Measurements from ENCODE around the gene ELP4.
"Not testable (repeated sequence)": the region's sequence is repeated elsewhere in the genome, so short reads cannot be mapped to it uniquely, and the experiment has no call there.

ELP4 gene

DNA sequence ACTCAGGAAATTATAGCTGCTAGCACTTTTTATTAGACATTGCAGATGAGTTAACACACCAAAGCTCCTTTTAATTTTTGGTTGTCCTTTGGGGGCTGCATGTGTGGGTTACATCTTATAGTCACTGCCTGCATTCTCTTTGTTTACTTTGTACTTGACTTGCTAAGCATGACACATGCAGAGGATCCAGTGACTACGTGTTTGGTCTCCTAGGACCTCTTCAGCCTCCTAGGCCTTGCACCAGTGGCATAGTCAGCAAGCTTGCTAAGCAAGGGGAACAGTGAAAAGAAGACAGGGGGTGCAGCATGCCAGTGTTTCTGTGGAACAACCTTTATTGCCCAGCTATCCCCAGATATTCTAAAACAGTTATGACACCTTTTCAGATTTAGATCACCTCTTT, 193.4 kb downstream of the ELP4 start:
- DNase-seq (ENCODE audit: low read depth in 2 of 2), result no peak

DNA sequence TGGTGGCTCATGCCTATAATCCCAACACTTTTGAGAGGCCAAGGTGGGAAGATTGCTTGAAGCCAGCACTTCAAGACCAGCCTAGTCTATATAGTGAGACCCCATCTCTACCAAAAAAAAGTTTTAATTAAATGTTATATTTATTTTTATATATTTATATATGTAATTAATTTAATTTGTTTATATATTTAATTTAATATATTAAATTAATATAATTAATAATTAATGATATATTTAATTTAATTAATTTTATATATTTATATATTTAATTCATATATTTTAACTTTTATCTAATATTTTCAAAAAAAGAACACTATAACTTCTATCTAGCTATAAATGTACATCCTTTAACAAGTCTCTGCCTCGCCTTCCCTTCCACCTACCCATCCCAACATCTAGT, 196.8 kb downstream of the ELP4 start:
- DNase-seq (ENCODE audit: low read depth in 2 of 2), result no peak

DNA sequence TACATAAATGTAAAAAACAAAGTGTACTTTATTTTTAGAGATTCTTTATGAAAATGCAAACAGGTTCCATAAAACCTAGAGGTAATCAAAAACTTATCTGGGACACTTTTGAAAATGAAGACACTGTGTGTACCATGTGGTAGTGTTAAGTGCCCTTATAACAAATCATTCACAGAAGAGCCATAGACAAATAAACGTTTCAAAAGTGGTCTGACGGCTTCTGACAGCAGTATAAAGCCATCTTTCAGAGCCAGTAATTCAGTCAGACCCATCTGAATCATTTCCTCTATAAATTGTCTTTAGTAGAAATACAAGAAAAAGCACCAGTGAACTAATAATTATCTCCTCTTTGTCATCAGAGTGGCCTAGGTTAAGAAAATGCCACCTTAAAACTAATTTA, 201.6 kb downstream of the ELP4 start:
- no peak for DNase-seq (ENCODE audit: low read depth in 2 of 2)

DNA sequence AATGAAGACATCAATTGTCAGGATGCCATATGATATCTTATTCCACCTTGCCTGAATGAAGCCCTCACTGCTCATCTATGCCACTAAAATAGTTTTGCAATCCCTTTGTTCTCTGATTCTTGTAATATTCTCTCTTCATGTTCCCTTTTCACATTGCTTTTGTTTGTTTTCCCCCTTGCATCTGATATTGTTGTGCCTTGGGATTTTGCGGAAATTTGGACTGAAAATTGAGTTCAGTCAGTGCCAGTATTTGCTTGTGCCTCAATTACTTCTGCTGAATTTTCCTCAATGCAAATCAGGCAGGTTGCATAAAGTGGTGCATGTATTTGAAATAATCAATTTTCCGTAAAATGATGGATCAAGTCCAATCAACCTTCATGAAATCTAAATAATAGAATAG, 203.3 kb downstream of the ELP4 start:
- DNase-seq (ENCODE audit: low read depth in 2 of 2), result no peak

DNA sequence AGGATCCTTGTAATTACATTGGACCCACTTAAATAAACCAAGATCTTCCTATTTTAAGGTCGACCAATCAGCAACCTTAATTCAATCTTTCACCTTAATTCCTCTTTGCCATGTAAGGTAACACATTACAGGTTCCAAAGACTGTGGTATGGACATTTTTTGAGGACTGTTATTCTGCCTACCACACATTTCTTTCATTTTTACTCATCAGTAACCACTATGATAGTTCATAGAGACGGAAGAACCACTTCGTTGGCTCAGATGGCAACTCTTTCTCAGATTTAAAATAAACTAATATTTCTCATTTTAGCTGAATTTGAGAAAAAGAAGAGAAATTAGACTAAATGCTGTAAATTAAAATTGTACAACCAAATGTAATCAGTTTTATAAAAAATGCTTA, 205.3 kb downstream of the ELP4 start:
- no peak for DNase-seq (ENCODE audit: low read depth in 2 of 2)

DNA sequence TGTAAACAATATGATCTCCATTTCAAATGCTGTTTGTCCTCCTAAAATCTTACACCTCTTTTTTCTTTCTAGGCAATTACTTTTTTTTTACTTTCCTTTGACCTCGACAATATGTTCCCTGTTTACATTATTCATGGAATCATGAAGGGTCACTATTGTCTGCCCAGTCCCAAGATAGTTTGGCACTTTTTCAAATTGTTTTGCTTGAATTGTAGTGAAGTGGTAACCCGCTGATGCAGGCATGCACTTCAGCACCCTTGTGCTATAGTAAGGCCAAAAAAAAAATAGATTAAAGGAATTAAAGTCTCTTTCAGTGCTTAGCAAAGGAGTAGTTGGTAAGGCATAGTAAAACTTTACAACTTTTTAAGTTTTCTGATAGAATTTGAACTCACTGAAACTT, 210.7 kb downstream of the ELP4 start:
- no peak for DNase-seq (ENCODE audit: low read depth in 2 of 2)

DNA sequence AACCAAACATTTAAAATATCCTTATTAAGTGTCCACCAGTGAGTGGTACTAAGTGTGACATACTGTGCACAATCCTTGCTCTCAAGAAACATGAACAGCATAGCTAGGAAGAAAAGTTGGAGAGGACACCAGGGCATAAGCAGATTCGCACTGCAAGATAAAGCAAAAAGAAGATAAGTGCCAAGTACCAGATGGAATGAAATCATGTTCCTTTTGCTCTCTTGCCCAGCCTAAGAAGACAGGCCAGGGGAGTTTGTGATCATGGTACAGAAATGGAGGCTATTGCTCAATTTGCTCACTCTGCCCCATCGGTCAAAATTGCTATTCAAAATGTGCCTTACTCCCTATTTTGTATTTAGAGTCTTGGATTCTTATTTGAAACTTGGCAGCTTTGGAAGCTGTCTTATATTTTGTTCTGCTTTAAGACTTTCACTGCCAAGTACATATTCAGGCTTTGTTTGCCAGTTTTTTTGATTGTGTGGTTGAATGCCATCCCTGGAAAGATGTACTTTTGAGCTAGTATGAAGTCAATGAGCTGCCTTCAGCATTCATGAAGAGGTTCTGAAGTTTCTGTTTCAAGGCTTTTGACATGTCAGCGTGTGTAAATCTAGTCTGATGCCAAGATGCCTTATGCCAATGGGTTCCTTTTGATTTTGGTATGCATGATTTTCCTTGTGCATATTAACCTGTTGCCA, 211.3 kb downstream of the ELP4 start:
- DNase-seq (ENCODE audit: low read depth in 2 of 2), result no peak

GRCh38 chr11:31722754-31723153, 213.2 kb downstream of the ELP4 start:
- DNase-seq (ENCODE audit: low read depth in 2 of 2), result no peak

DNA sequence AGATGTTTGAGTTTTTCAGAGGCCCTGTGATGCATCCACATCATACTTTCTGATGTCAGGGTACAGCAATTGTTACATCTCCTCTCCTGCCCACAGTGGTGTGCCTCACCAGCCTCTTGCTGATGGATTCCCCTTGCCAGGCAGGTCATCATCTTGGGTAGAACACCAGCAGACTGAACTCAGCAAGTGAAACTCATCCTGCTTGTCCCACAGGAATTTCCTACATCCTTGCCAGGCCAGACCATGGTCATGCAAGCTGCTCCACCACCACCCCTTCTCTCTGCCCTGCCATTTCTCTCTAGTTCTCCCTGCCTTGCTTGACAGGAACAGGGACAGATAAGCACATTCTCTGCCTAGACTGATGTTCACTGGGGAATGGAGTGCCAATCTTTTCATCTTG, 215.6 kb downstream of the ELP4 start:
- no peak for DNase-seq (ENCODE audit: low read depth in 2 of 2)

DNA sequence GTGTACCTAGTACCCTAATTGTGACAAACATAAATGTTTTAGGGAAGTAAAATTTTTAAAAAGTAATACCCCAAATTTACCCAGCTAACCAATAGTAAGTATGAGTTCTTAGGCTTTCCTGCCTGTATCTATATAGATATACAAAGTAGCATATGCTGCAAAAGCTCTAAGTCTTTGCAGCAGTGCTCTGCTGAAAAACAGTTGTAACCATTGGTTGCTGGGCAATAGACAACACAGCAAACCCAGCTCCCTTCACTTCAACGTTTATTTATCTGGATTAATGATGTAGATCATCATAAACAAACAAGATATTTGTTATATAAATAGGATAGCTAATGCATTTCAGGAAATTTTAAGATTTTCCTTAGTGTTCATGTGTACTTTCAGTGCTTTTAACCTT, 218.9 kb downstream of the ELP4 start:
- DNase-seq (ENCODE audit: low read depth in 2 of 2), result no peak

DNA sequence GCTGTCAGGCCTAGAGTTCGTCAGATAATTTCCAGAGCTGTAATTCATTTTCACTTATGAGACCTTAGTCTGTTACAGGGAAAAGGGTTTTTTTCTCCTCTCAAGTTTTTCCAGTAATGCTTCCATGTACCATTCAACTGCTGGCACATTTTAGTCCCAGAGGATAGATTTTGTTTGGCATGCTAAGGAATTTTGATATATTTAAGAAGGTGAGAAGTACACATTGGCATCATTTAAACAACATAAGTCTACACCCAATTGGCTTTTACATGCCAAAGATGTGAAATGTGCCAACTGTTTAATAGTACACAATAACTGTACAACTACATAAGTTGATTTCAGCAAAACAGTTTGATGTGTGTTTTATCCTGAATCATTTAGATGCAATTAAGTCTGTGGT, 230.6 kb downstream of the ELP4 start:
- DNase-seq (ENCODE audit: low read depth in 2 of 2), result no peak

DNA sequence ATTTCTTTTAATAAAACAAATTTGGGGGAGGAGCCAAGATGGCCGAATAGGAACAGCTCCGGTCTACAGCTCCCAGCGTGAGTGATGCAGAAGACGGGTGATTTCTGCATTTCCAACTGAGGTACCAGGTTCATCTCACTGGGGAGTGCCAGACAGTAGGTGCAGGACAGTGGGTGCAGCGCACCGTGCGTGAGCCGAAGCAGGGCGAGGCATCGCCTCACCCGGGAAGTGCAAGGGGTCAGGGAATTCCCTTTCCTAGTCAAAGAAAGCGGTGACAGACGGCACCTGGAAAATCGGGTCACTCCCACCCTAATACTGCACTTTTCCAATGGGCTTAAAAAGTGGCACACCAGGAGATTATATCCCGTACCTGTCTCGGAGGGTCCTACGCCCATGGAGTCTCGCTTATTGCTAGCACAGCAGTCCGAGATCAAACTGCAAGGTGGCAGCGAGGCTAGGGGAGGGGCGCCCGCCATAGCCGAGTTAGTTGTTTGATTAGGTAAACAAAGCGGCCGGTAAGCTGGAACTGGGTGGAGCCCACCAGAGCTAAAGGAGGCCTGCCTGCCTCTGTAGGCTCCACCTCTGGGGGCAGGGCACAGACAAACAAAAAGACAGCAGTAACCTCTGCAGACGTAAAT, 231.3 kb downstream of the ELP4 start:
- not testable (repeated sequence) for DNase-seq (ENCODE audit: low read depth in 2 of 2)

DNA sequence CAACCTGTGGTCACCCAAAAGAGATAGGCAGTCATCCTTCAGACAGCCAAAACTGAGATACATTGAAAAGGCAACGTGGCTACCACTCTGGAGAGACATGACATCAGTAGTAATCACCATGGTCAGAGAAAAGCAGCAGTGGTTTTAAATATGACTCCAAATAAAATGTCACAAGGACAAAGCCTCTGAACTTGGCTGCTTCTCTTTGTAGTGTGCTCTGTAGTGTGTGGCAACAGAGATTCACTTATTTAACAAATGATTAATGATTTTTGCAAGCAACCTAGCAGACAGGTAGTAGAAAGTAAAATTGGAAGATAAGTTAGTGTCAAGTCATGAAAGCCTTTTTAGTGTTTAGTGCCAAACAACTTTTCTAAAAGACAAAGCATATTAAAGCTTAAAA, 238.0 kb downstream of the ELP4 start:
- no peak for DNase-seq (ENCODE audit: low read depth in 2 of 2)

DNA sequence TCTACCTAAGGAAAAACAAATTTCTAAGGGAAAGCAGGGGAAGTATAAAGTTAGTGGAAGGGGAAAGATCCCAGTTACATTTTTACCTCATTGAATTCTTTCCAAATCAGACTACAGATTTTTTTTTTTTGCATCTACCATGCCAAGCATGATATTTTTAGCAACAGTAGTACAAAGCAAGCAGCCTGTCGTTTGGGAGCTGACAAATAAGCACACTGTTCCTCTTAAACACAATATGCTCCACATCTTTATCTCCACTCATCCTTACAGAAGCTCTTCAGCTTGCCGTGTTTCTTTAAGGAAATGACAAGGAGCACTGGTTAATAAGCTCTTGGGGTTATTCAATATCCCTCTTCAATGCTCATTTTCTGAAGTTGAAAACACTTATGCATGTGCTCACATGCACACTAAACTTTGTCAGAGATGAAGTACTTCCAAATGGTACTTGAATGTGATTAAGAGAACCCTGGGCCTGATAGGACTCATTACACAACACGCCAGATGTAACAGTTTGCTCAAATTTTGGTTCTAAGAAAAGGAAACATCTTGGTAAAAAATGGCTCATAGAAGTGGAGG, 247.8 kb downstream of the ELP4 start:
- DNase-seq (ENCODE audit: low read depth in 2 of 2), result no peak

DNA sequence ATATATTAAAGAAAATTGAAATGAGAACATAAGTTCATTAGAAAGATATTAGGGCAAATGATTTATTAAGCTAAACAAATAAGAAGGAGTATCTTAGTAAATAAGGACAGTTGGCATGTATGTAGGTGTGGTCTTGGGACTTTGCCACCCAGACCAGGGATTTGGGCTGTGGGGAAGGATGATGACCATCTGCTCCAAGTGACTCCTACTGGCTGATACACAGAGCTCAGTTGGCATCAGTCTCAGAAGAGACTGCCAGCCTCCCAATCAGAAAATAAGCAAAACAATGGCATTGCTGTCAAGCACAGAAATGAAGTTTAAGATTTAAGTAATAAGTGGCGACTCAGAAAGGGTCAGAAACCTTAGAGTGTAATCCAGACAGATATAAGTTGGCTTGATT, 252.1 kb downstream of the ELP4 start:
- DNase-seq (ENCODE audit: low read depth in 2 of 2), result no peak

DNA sequence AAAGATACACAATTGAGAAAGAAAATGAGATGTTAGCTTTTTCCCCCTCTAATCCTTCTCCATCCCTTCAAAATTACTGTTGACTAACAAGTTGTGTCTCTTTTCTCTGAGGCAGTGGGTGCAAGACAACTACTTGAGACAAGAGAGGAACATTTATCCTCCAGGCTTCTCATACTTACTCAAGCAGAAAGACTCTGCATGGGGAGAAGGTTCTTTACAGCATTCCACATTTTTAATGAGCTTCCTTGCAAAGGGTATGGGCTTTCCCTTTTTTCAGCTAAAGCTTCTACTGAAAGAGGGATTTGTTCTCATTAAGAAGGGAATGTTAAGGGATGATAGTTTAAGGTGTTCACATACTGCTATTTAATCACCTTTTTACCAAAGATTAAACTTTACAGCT, 253.7 kb downstream of the ELP4 start:
- DNase-seq (ENCODE audit: low read depth in 2 of 2), result no peak

- DNase-seq (ENCODE audit: low read depth in 2 of 2), result no peak
Measured at GRCh38 chr11:31764261-31764660, 254.7 kb downstream of the ELP4 start.

GRCh38 chr11:31764766-31765165, 255.2 kb downstream of the ELP4 start:
- no peak for DNase-seq (ENCODE audit: low read depth in 2 of 2)

GRCh38 chr11:31767066-31767465, 257.5 kb downstream of the ELP4 start:
- no peak for DNase-seq (ENCODE audit: low read depth in 2 of 2)

DNA sequence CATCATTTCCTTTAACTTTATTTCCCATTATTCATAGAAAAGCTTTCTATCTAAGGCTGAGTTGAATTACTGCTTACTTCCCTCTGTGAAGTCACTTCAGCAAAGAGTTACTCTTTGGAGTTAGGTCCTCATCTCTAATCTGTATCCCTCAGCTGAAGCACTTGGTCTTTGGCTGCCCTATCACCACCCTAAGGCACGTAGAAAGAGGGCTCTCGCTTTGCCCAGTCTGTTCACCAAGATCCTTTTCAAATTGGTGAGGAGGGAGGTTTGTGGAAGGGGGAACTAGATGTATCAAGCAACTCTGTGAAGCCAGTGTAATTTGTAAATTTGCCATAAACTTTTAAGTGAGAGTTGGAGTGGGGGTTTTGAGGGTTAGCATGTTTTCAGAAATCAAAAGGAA, 258.1 kb downstream of the ELP4 start:
- DNase-seq (ENCODE audit: low read depth in 2 of 2), result no peak

- no peak for DNase-seq (ENCODE audit: low read depth in 2 of 2)
Measured at GRCh38 chr11:31768749-31769640, 259.4 kb downstream of the ELP4 start.

- DNase-seq (ENCODE audit: low read depth in 2 of 2), result no peak
Measured at GRCh38 chr11:31770011-31770700, 260.6 kb downstream of the ELP4 start.
